SHP77 treated with DMSO at 0.1 percent for 48 hours (cell line): ENCODE results near the gene CASP3.
"Not testable (repeated sequence)": the region's sequence is repeated elsewhere in the genome, so short reads cannot be mapped to it uniquely, and the experiment has no call there.

ENCODE experiments used
- DNase-seq: peaks from one replicate; lab custom pipeline; 2025; lab: John Stamatoyannopoulos, UW

Gene CASP3

DNA sequence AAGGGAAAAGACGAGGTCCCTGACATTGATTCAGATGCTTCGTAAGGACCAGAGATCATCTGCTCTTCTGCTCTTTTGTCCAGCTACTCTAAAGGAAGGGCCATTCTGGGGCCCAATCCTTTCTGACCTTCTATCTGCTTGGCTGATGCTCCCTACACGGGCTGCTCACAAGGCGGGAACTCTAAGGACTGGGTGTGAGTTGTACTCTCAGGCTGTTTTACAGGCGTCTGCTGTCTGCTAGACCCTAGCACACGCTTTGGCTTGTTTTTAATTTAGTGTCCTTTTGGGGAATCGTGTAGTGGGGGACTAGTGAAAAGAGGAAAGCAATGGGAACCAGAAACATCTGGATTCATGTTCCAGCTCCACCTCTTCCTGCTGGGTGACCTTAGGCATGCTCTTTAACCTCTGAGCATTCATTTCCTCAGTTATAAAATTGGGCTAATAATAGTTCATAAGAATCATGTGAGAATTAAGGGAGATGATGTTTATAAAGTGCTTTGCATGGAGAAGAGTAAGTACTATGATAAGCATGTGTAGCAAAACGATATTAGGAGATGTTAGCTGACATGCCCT, 53.1 kb downstream of the CASP3 start:
- no peak for DNase-seq

DNA sequence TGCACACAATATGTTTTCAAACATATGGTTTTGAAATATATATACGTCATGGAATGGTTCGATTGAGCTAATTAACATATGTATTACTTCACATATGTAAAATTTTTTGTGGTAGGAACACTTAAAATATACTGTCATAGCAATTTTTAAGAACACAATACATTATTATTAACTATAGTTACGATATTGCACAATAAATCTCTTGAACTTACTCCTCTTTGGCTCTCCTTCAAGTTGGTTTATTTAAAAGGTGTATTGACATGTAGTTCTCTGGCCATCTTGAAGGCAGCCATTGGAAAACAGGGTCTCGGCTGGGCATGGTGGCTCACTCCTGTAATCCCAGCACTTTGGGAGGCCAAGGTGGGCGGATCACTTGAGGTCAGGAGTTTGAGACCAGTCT, 53.8 kb downstream of the CASP3 start:
- DNase-seq = no peak

DNA sequence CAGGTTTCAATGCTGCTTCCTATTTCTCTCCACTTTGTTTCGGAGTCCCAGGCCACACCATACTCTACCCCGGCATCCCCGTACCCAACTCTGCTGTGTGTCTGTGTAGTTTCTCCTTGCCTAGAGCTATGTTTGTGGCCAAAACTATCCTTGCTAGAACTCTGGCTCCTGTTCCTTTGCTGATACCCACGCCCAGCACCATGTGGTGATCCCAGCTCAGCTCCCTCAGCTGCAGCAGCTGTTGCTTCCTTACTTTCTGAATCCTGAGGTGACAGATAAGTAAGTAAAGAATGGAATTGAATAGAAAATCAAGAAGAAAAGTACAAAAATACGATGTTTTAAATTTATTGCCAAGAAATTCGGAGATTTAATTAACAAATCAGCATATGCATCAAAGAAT, 55.8 kb downstream of the CASP3 start:
- no peak for DNase-seq

DNA sequence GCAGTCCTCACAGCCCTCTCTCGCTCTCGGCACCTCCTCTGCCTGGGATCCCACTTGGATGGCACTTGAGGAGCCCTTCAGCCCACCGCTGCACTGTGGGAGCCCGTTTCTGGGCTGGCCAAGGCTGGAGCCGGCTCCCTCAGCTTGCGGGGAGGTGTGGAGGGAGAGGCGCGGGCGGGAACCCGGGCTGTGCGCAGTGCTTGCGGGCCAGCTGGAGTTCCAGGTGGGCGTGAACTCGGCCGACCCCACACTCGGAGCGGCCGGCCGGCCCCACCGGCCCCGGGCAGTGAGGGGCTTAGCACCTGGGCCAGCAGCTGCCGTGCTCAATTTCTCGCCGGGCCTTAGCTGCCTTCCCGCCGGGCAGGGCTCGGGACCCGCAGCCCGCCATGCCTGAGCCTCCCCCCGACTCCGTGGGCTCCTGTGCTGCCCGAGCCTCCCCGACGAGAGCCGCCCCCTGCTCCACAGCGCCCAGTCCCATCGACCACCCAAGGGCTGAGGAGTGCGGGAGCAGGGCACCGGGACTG, 57.4 kb downstream of the CASP3 start:
- DNase-seq = not testable (repeated sequence)

DNA sequence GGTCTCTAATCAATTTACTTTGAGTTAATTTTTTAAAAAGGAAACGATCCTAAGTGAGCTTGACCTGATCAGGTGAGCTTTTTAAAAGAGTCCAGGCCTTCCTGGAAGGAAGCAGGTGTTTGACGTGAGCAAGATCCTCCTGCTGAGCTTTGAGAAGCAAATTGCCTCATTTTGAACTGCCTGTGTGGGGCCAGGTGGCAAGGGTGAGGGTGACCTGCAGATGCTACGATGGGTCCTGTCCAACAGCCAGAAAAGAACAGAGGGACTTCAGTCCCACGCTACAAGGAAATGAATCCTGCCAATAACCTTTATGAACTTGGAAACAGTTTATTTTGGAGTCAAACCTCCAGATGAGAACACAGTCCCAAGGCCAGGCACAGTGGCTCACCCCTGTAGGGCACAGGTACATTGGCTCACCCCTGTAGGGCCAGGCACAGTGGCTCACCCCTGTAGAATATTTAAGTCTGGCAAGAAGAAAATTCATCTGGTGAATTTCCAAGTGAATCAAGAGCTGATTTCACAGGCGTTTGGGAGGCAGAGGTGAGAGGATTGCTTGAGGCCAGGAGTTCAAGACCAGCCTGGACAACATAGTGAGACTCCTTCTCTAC, 58.1 kb downstream of the CASP3 start:
- DNase-seq = no peak

DNA sequence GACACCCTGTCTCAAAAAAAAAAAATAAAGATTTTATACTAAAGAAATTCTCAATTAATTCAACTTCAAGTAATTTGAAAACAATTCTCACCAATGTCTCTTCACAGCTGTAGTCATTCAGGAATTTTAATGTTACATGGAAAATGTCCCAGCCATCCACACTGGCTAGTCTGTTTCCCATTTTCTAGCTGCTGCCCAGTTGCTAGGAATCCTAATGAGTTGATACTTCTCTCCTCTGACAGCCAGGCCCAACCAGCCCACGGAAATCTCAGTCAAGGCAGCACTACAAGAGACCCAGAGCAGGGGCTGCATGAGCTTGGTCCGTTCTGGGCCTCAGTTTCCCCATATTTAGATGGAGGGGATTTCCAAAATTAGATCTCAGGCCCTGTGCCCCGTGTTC, 59.1 kb downstream of the CASP3 start:
- no peak for DNase-seq

DNA sequence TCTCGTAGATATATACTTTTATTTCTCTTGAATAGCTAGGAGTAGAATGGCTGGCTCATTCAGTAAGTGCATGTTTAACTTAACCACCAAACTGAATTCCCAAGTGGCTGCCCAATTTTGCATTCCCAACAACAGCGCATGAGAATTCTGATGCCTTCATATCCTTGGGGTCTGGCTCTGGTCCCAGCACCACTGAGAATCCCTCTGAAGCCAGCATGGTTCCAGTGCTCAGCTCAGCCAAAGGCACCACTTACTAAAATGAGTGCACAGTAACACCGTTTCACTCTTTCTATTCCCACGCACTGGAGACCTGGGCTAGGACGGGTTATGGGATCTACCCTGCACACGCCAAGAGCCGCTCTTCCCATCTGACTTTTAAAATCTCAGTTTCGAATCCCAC, 60.4 kb downstream of the CASP3 start:
- DNase-seq = no peak

DNA sequence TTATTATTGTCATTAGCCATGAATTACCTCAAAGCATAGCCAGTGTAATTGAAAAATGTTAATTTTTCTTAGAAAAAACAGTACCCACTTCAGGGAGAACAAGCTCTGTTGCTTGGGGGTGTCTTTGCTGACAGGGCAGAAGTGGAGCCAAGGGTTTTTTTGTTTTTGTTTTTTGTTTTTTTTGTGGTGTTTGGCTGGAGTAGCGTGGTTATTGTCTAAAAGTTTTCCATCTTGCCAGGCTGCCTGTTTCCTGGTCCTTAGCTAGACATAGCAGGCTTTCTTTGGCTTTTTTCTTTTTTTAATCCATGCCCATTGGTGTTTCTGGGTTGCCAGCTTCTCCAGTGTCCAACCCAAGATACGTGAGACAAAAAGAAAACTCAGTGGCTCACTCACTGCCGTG, 61.5 kb downstream of the CASP3 start:
- no peak for DNase-seq

DNA sequence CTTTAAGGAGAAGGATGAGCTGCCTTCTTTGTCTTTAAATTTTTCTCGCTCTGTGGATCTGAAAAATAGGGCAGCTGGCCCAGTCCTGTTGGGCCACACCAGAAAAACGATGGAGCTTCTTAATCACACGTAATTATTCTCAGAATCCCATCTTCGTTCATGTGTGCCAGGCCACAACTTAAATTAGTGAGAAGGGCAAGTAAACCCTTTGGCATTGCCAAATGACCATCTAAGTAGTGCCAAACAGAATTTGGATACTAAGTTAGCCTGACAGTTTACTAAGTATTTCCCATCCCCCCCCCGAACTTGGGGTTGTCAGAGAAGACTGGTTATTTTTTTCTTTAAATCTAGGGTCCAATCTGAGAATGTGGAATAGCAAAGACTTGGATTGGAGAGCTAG, 62.0 kb downstream of the CASP3 start:
- DNase-seq = no peak

DNA sequence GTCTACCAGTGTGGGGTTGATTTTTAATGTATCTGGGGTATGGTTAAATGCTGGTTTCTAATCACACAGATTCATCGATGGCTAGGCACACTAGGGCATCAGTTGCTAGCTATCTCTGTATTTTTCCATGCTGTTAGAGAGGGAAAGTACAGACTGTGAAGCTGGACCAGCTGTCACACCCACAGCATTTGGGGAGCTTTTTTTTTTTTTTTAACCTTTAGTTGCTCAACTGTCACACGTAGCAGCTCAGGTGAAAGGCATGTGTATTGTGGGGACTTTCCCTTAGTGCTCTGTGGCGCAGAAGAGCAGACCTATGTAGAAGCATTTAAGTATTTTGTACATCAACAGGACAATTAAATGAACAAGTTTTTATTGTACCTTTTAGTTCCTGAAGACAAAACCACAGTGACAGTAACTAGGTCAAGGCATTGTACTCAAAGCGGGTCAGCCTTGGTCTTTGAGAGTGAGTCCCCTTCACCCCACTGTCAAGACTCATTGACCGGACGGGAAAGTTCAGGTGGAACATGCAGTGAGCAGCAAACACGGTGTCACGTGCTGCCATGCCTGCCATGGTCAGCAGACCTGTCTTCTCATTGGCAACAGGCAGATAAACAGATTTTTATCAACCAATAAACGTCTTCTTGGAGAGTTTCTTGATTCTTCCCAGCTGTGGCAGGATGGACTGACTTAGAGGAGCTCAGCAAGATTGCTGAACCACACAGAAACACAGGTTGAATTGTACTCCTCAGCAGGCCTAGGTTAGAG, 65.3 kb downstream of the CASP3 start:
- DNase-seq = no peak
